ENCODE data around the gene ZNF618. TPM values are rescaled to one million over a fixed set of nuclear protein-coding genes. Genes with fewer than 3 reads are reported as not detected.
A peak's percentile ranks its signal among the peaks of the same experiment; 100 is the strongest.

ZNF618 gene
- polyA plus RNA-seq, 4 donors = 0.22 to 5.5 (median 1.9) TPM

GRCh38 chr9:113947941-113948340 lies 71.8 kb downstream of the ZNF618 start:
- FAIRE-seq (no peak), DNase-seq (no peak)
- 85 to 91% (median 86%) methylated on average over 8 of the region's 8 CpGs for WGBS, 3 donors

GRCh38 chr9:113948891-113949570 lies 72.9 kb downstream of the ZNF618 start:
- Histone ChIP-seq H3K4me1 (ENCODE audit: control insufficient read depth in 3 of 3, insufficient read depth in 2 of 3, low read depth in 1 of 3, low read length in 2 of 3) (no peaks in the 10 kb centered on the region), H3K36me3 (ENCODE audit: control insufficient read depth in 3 of 3, insufficient read depth in 2 of 3, low read depth in 1 of 3, low read length in 3 of 3) (peaks cover 0 to 13% (median 0%) of the 10 kb centered on the region in 3 donors), H3K9me3 (ENCODE audit: control insufficient read depth in 2 of 2, insufficient read depth in 1 of 2, low read depth in 1 of 2, low read length in 1 of 2) (no peaks in the 10 kb centered on the region), H3K27ac (ENCODE audit: low read depth in 1 of 3, low read length in 2 of 3) (no peak overlapping the region), H3K4me3 (ENCODE audit: low read depth in 1 of 3, low read length in 3 of 3) (no peak overlapping the region), H3K27me3 (ENCODE audit: control insufficient read depth in 3 of 3, insufficient read depth in 3 of 3, low read length in 3 of 3) (no peaks in the 10 kb centered on the region)
- DNase-seq (no peak), FAIRE-seq (no peak)
- WGBS, 3 donors = 84 to 86% (median 86%) methylated on average over 11 of the region's 11 CpGs

More at GRCh38 chr9:113947941-113948340, 71.8 kb downstream of the ZNF618 start:
- Histone ChIP-seq H3K27me3 (ENCODE audit: control insufficient read depth in 3 of 3, insufficient read depth in 3 of 3, low read length in 3 of 3) (no peaks in the 10 kb centered on the region), H3K36me3 (ENCODE audit: control insufficient read depth in 3 of 3, insufficient read depth in 2 of 3, low read depth in 1 of 3, low read length in 3 of 3) (peaks cover 0 to 15% (median 0%) of the 10 kb centered on the region in 3 donors), H3K4me3 (ENCODE audit: low read depth in 1 of 3, low read length in 3 of 3) (no peak overlapping the region), H3K9me3 (ENCODE audit: control insufficient read depth in 2 of 2, insufficient read depth in 1 of 2, low read depth in 1 of 2, low read length in 1 of 2) (no peaks in the 10 kb centered on the region), H3K27ac (ENCODE audit: low read depth in 1 of 3, low read length in 2 of 3) (no peak overlapping the region), H3K4me1 (ENCODE audit: control insufficient read depth in 3 of 3, insufficient read depth in 2 of 3, low read depth in 1 of 3, low read length in 2 of 3) (no peaks in the 10 kb centered on the region)

GRCh38 chr9:113949571-113950078 lies 73.5 kb downstream of the ZNF618 start:
- H3K27ac ChIP-seq (ENCODE audit: low read depth in 1 of 3, low read length in 2 of 3) = no peak overlapping the region
- H3K4me1 ChIP-seq (ENCODE audit: control insufficient read depth in 3 of 3, insufficient read depth in 2 of 3, low read depth in 1 of 3, low read length in 2 of 3) = no peaks in the 10 kb centered on the region
- no peak overlapping the region for H3K4me3 ChIP-seq (ENCODE audit: low read depth in 1 of 3, low read length in 3 of 3)
- H3K36me3 ChIP-seq (ENCODE audit: control insufficient read depth in 3 of 3, insufficient read depth in 2 of 3, low read depth in 1 of 3, low read length in 3 of 3) = peaks cover 0 to 13% (median 0%) of the 10 kb centered on the region in 3 donors
- WGBS, 3 donors = 91 to 93% (median 92%) methylated on average over 17 of the region's 17 CpGs
- no peak for DNase-seq
- no peaks in the 10 kb centered on the region for H3K9me3 ChIP-seq (ENCODE audit: control insufficient read depth in 2 of 2, insufficient read depth in 1 of 2, low read depth in 1 of 2, low read length in 1 of 2)
- no peak for FAIRE-seq
- H3K27me3 ChIP-seq (ENCODE audit: control insufficient read depth in 3 of 3, insufficient read depth in 3 of 3, low read length in 3 of 3) = no peaks in the 10 kb centered on the region

- no peak overlapping the region for H3K4me3 ChIP-seq (ENCODE audit: low read depth in 1 of 3, low read length in 3 of 3)
- FAIRE-seq (no peak), DNase-seq (no peak)
- H3K36me3 ChIP-seq (ENCODE audit: control insufficient read depth in 3 of 3, insufficient read depth in 2 of 3, low read depth in 1 of 3, low read length in 3 of 3) = peaks cover 0 to 13% (median 0%) of the 10 kb centered on the region in 3 donors
- H3K9me3 ChIP-seq (ENCODE audit: control insufficient read depth in 2 of 2, insufficient read depth in 1 of 2, low read depth in 1 of 2, low read length in 1 of 2) = no peaks in the 10 kb centered on the region
- 89 to 91% (median 89%) methylated on average over 13 of the region's 13 CpGs for WGBS, 3 donors
- H3K27ac ChIP-seq (ENCODE audit: low read depth in 1 of 3, low read length in 2 of 3) = no peak overlapping the region
- no peaks in the 10 kb centered on the region for H3K4me1 ChIP-seq (ENCODE audit: control insufficient read depth in 3 of 3, insufficient read depth in 2 of 3, low read depth in 1 of 3, low read length in 2 of 3)
- no peaks in the 10 kb centered on the region for H3K27me3 ChIP-seq (ENCODE audit: control insufficient read depth in 3 of 3, insufficient read depth in 3 of 3, low read length in 3 of 3)
Measured at GRCh38 chr9:113950195-113951031, 74.3 kb downstream of the ZNF618 start.

- no peaks in the 10 kb centered on the region for H3K27me3 ChIP-seq (ENCODE audit: control insufficient read depth in 3 of 3, insufficient read depth in 3 of 3, low read length in 3 of 3)
- DNase-seq (no peak), FAIRE-seq (no peak)
- peaks cover 0 to 11% (median 0%) of the 10 kb centered on the region in 3 donors for H3K36me3 ChIP-seq (ENCODE audit: control insufficient read depth in 3 of 3, insufficient read depth in 2 of 3, low read depth in 1 of 3, low read length in 3 of 3)
- no peaks in the 10 kb centered on the region for H3K9me3 ChIP-seq (ENCODE audit: control insufficient read depth in 2 of 2, insufficient read depth in 1 of 2, low read depth in 1 of 2, low read length in 1 of 2)
- H3K4me3 ChIP-seq (ENCODE audit: low read depth in 1 of 3, low read length in 3 of 3) = no peak overlapping the region
- no peaks in the 10 kb centered on the region for H3K4me1 ChIP-seq (ENCODE audit: control insufficient read depth in 3 of 3, insufficient read depth in 2 of 3, low read depth in 1 of 3, low read length in 2 of 3)
- WGBS, 3 donors = 78 to 83% (median 79%) methylated on average over 2 of the region's 2 CpGs
- H3K27ac ChIP-seq (ENCODE audit: low read depth in 1 of 3, low read length in 2 of 3) = no peak overlapping the region
Measured at GRCh38 chr9:113951032-113951372, 74.9 kb downstream of the ZNF618 start.

- Histone ChIP-seq H3K36me3 (ENCODE audit: control insufficient read depth in 3 of 3, insufficient read depth in 2 of 3, low read depth in 1 of 3, low read length in 3 of 3) (peaks cover 0 to 6% (median 0%) of the 10 kb centered on the region in 3 donors), H3K4me1 (ENCODE audit: control insufficient read depth in 3 of 3, insufficient read depth in 2 of 3, low read depth in 1 of 3, low read length in 2 of 3) (peaks cover 0 to 6% (median 0%) of the 10 kb centered on the region in 3 donors), H3K9me3 (ENCODE audit: control insufficient read depth in 2 of 2, insufficient read depth in 1 of 2, low read depth in 1 of 2, low read length in 1 of 2) (no peaks in the 10 kb centered on the region), H3K27me3 (ENCODE audit: control insufficient read depth in 3 of 3, insufficient read depth in 3 of 3, low read length in 3 of 3) (no peaks in the 10 kb centered on the region), H3K27ac (ENCODE audit: low read depth in 1 of 3, low read length in 2 of 3) (no peak overlapping the region), H3K4me3 (ENCODE audit: low read depth in 1 of 3, low read length in 3 of 3) (no peak overlapping the region)
- DNase-seq (no peak), FAIRE-seq (no peak)
Measured at GRCh38 chr9:113952676-113953075, 76.6 kb downstream of the ZNF618 start.

GRCh38 chr9:113953531-113953930 lies 77.4 kb downstream of the ZNF618 start:
- Histone ChIP-seq H3K36me3 (ENCODE audit: control insufficient read depth in 3 of 3, insufficient read depth in 2 of 3, low read depth in 1 of 3, low read length in 3 of 3) (peaks cover 0 to 6% (median 0%) of the 10 kb centered on the region in 3 donors), H3K27ac (ENCODE audit: low read depth in 1 of 3, low read length in 2 of 3) (no peak overlapping the region), H3K4me1 (ENCODE audit: control insufficient read depth in 3 of 3, insufficient read depth in 2 of 3, low read depth in 1 of 3, low read length in 2 of 3) (peaks cover 0 to 13% (median 3%) of the 10 kb centered on the region in 3 donors), H3K9me3 (ENCODE audit: control insufficient read depth in 2 of 2, insufficient read depth in 1 of 2, low read depth in 1 of 2, low read length in 1 of 2) (no peaks in the 10 kb centered on the region), H3K4me3 (ENCODE audit: low read depth in 1 of 3, low read length in 3 of 3) (no peak overlapping the region), H3K27me3 (ENCODE audit: control insufficient read depth in 3 of 3, insufficient read depth in 3 of 3, low read length in 3 of 3) (no peaks in the 10 kb centered on the region)
- FAIRE-seq (no peak), DNase-seq (no peak)
- WGBS, 3 donors = 68 to 94% (median 93%) methylated on average over 2 of the region's 2 CpGs

- DNase-seq (no peak), FAIRE-seq (no peak)
- H3K9me3 ChIP-seq (ENCODE audit: control insufficient read depth in 2 of 2, insufficient read depth in 1 of 2, low read depth in 1 of 2, low read length in 1 of 2) = no peaks in the 10 kb centered on the region
- H3K27me3 ChIP-seq (ENCODE audit: control insufficient read depth in 3 of 3, insufficient read depth in 3 of 3, low read length in 3 of 3) = no peaks in the 10 kb centered on the region
- H3K27ac ChIP-seq (ENCODE audit: low read depth in 1 of 3, low read length in 2 of 3) = peak overlapping the region in 1 of 3 donors; percentile 2
- H3K36me3 ChIP-seq (ENCODE audit: control insufficient read depth in 3 of 3, insufficient read depth in 2 of 3, low read depth in 1 of 3, low read length in 3 of 3) = peaks cover 0 to 6% (median 0%) of the 10 kb centered on the region in 3 donors
- peaks cover 0 to 13% (median 3%) of the 10 kb centered on the region in 3 donors for H3K4me1 ChIP-seq (ENCODE audit: control insufficient read depth in 3 of 3, insufficient read depth in 2 of 3, low read depth in 1 of 3, low read length in 2 of 3)
- H3K4me3 ChIP-seq (ENCODE audit: low read depth in 1 of 3, low read length in 3 of 3) = no peak overlapping the region
Measured at GRCh38 chr9:113954591-113954990, 78.5 kb downstream of the ZNF618 start.
